GM12878 (cell line): ENCODE measurements around the gene CTNNA2.
A peak's percentile ranks its signal among the peaks of the same experiment; 100 is the strongest.

Experiments
- ATF3 ChIP-seq: IDR thresholded peaks from 2 replicates; pipeline ENCODE4 v1.6.1; 2011; ENCODE audit warnings: low read depth, mild to moderate bottlenecking, low read length, moderate library complexity, borderline replicate concordance; ENCODE audit errors: extremely low read depth
- BHLHE40 ChIP-seq, 2 experiments: fragments of 450-650 bp in 1 of 2; IDR thresholded peaks; 2 replicates each; pipeline ENCODE4 v1.6.1; 2011 to 2017; ENCODE audit warnings: low read depth in 2 of 2, borderline replicate concordance in 1 of 2, improper control_type of control experiment in 1 of 2, low read length in 1 of 2, mild to moderate bottlenecking in 1 of 2
- CTCF ChIP-seq, 3 experiments: IDR thresholded peaks in 2 of 3; conservative IDR thresholded peaks in 1 of 3; 2 replicates each; pipeline ENCODE4 v1.5.1; 2011; ENCODE audit warnings: low read depth in 3 of 3, low read length in 3 of 3, mild to moderate bottlenecking in 3 of 3, control low read depth in 2 of 3, moderate library complexity in 2 of 3, inconsistent platforms in 1 of 3, mixed read lengths in 1 of 3; ENCODE audit not compliant: control insufficient read depth in 2 of 3, insufficient read depth in 1 of 3; ENCODE audit errors: extremely low read depth in 1 of 3
- RAD51 ChIP-seq: fragments of 450-650 bp; IDR thresholded peaks from 2 replicates; pipeline ENCODE4 v1.6.1; 2016; ENCODE audit warnings: moderate library complexity, mild to moderate bottlenecking, inconsistent platforms
- SRF ChIP-seq, 2 experiments: IDR thresholded peaks; 2 replicates each; pipeline ENCODE4 v1.6.1; 2011; ENCODE audit warnings: low read depth in 2 of 2, low read length in 2 of 2, mild to moderate bottlenecking in 1 of 2, moderate library complexity in 1 of 2

GRCh38 chr2:80527119-80527518, 1014.3 kb downstream of the CTNNA2 start:
- TF ChIP-seq BHLHE40 (IDR thresholded peaks at IDR 0.05; ENCODE audit: borderline replicate concordance in 1 of 2, low read depth in 2 of 2, low read length in 1 of 2) (peak; percentile 46 to 55; a peak in 2 of 4 replicates), CTCF (IDR thresholded peaks at IDR 0.05 in 2 of 3, conservative IDR thresholded peaks at IDR 0.05 in 1 of 3; ENCODE audit: control insufficient read depth in 2 of 3, extremely low read depth in 1 of 3, insufficient read depth in 1 of 3, low read depth in 3 of 3, low read length in 3 of 3) (no peak), SRF (IDR thresholded peaks at IDR 0.05; ENCODE audit: low read depth in 2 of 2, low read length in 2 of 2) (no peak), RAD51 (no peak), ATF3 (no peak)
